Muscle layer of duodenum (tissue), 2 donors: ENCODE results near the gene KLHL41.
"Not testable (repeated sequence)": the region's sequence is repeated elsewhere in the genome, so short reads cannot be mapped to it uniquely, and the experiment has no call there.

Experiments used
- H3K27ac ChIP-seq: one replicate; pipeline ENCODE4 v1.7.0; 2013; ENCODE audit warnings: mild to moderate bottlenecking, low read length
- H3K27me3 ChIP-seq: one replicate; pipeline ENCODE4 v1.7.0; 2013; ENCODE audit warnings: low read depth, mild to moderate bottlenecking, control low read depth, low read length
- H3K36me3 ChIP-seq, 2 donors: one replicate each; pipeline ENCODE4 v1.7.0; 2013; ENCODE audit warnings: low read length in 2 of 2, control low read depth in 1 of 2, mild to moderate bottlenecking in 1 of 2; ENCODE audit not compliant: insufficient read depth in 2 of 2, control insufficient read depth in 1 of 2
- H3K4me1 ChIP-seq, 2 donors: one replicate each; pipeline ENCODE4 v1.7.0; 2013; ENCODE audit warnings: low read length in 2 of 2, mild to moderate bottlenecking in 2 of 2, control low read depth in 1 of 2, moderate library complexity in 1 of 2; ENCODE audit not compliant: insufficient read depth in 2 of 2, control insufficient read depth in 1 of 2
- H3K4me3 ChIP-seq, 2 donors: one replicate each; pipeline ENCODE4 v1.7.0; 2013; ENCODE audit warnings: low read length in 2 of 2, low read depth in 1 of 2, mild to moderate bottlenecking in 1 of 2
- H3K9me3 ChIP-seq, 2 donors: one replicate each; pipeline ENCODE4 v1.7.0; 2013; ENCODE audit warnings: low read length in 2 of 2, control low read depth in 1 of 2, mild to moderate bottlenecking in 1 of 2; ENCODE audit not compliant: control insufficient read depth in 1 of 2
- donor health status: healthy.

The KLHL41 gene

DNA sequence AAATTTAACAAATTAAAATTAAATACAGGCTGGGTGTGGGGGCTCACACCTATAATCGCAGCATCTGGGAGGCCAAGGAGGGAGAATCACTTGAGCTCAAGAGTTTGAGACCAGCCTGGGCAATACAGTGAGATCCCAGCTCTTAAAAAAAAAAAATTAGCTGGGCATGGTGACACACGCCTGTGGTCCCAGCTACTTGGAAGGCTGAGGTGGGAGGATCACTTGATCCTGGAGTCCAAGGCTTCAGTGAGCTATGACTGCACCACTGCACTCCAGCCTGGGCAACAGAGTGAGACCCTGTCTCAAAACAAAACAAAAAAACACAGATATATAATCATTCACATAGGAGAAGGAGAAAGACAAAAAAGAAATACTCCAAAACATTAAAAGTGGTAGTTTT lies 30.0 kb downstream of the KLHL41 start:
- not testable (repeated sequence) for H3K27ac ChIP-seq, H3K36me3 ChIP-seq, H3K4me3 ChIP-seq, H3K27me3 ChIP-seq, H3K4me1 ChIP-seq, H3K9me3 ChIP-seq

DNA sequence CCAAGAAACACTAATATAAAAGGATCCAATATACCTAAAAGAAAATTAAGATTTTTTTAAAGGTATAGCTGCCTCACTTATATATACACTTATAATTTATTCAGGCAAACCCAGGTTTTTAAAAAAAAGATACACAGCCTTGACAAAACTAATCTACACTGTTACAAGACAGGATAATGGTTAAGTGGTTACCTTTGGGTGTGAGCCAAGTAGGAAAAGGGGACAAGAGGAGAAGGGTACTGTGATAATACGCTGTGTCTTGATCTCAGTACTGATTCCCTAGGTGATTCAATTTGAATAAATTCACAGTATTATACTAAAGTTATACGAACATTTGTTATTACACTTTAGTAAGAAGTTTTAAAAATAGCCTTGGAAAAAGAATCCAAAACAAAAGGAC lies 30.6 kb downstream of the KLHL41 start:
- Histone ChIP-seq H3K27ac (no peak overlapping the region), H3K9me3 (no peaks in the 10 kb centered on the region), H3K4me1 (no peaks in the 10 kb centered on the region), H3K4me3 (no peak overlapping the region), H3K36me3 (peaks cover 6 to 9% of the 10 kb centered on the region in 2 donors), H3K27me3 (no peaks in the 10 kb centered on the region)

DNA sequence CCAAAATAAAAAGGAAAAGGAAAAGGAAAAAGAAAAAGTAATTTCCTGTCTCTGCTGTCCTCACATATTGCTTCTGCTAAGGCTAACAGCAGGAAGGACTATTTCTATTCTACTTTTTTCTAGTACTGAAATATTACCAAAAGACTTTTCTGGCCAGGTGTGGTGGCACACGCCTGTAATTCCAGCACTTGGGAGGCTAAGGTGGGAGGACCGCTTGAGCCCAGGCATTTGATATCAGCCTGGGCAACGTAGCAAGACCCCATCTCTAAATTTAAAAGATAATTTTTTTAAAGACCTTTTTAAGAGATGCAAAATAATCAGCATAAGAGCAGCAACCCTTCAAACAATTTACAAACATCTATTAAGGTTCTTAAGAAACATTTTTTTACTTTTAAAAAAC lies 32.9 kb downstream of the KLHL41 start:
- no peak overlapping the region for H3K27ac ChIP-seq
- no peaks in the 10 kb centered on the region for H3K4me1 ChIP-seq
- H3K9me3 ChIP-seq = no peaks in the 10 kb centered on the region
- H3K36me3 ChIP-seq = peaks cover 14 to 21% of the 10 kb centered on the region in 2 donors
- H3K27me3 ChIP-seq = no peaks in the 10 kb centered on the region
- no peak overlapping the region for H3K4me3 ChIP-seq

DNA sequence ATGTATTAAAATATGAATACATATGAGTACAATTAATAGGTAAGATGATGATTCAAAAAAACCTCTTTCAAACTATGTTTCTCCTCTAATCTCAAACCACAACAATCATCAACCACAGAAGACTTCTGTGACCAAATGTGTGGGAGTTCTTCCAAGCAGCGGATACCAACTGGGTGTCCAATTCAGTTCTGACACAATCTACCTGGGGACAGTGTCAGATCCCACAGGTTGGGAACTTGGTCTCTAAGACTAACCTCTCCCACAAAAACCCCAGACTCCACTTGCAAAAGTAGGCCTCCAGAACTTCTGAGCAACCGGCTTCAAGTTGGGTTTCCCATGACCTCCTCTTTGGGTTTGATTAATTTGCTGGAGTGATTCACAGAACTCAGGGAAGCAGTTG lies 37.3 kb downstream of the KLHL41 start:
- Histone ChIP-seq H3K27ac (no peak overlapping the region), H3K27me3 (no peaks in the 10 kb centered on the region), H3K4me1 (no peaks in the 10 kb centered on the region), H3K4me3 (no peak overlapping the region), H3K36me3 (peaks cover 17 to 18% of the 10 kb centered on the region in 2 donors), H3K9me3 (no peaks in the 10 kb centered on the region)

DNA sequence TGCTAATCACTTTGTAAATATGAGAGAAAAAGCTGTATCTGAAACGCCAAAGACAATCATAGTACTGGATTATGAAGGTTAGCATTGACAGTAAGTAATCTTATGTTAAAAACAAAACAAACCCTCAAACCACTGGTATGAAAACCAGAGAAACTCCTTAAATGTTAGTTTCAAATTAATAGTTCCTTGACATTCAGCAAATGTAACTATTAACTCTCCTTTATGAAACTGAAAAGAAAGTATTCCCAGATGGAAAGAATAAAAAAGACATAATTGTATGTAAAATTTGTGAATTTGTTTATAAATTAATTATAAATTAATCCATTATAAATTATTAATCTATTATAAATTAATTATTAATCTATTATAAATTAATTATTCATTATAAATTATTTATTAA lies 51.9 kb downstream of the KLHL41 start:
- Histone ChIP-seq H3K4me1 (no peaks in the 10 kb centered on the region), H3K36me3 (peaks cover 3 to 14% of the 10 kb centered on the region in 2 donors), H3K9me3 (no peaks in the 10 kb centered on the region), H3K4me3 (no peak overlapping the region), H3K27ac (no peak overlapping the region), H3K27me3 (no peaks in the 10 kb centered on the region)

DNA sequence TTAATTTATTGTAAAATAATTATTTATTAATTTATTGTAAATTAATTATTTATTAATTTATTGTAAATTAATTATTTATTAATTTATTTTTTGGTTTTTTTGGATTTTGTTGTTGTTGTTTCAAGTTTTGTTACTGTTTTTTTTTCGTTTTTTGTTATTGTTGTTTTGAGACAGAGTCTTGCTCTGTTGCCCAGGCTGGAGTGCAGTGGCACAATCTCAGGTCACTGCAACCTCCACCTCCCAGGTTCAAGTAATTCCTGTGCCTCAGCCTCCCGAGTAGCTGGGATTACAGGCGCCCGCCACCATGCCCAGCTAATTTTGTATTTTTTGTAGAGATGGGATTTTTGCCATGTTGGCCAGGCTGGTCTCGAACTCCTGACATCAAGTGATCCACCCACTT lies 52.6 kb downstream of the KLHL41 start:
- peaks cover 3 to 14% of the 10 kb centered on the region in 2 donors for H3K36me3 ChIP-seq
- H3K27me3 ChIP-seq, H3K4me1 ChIP-seq, H3K27ac ChIP-seq, H3K9me3 ChIP-seq, H3K4me3 ChIP-seq: not testable (repeated sequence)

DNA sequence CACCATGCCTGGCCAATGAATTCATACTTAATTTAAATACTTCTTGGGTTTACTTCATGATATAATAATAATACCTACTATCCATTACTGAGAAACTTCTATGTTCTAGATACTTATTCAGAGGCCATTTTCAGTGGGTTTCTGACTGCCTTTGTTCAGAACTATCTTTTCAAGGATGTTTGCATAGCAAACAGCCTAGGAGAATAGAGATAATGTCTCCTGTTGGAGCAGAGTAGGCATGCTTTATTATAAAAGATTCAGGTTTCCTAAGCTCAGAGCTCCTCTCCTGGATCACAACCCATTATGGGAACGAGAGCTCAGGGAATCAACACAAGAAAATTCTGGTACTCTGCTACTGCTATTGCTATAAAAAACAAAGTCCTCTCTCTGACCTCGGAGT lies 53.0 kb downstream of the KLHL41 start:
- H3K4me3 ChIP-seq = no peak overlapping the region
- peaks cover 3 to 14% of the 10 kb centered on the region in 2 donors for H3K36me3 ChIP-seq
- no peaks in the 10 kb centered on the region for H3K9me3 ChIP-seq
- no peak overlapping the region for H3K27ac ChIP-seq
- H3K27me3 ChIP-seq = no peaks in the 10 kb centered on the region
- no peaks in the 10 kb centered on the region for H3K4me1 ChIP-seq

DNA sequence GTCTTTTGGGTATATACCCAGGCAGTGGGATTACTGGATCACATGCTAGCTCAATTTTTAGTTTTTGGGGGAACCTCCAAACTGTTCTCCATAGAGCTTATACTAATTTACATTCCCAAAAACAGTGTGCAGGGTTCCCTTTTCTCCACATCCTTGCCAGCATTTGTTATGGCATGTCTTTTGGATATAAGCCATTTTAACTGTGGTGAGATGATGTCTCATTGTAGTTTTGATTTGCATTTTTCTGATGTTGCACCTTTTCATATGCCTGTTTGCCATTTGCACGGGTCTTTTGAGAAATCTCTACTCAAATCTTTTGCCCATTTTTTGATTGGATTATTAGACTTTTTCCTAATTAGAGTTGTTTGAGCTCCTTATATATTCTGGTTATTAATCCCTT lies 56.2 kb downstream of the KLHL41 start:
- no peak overlapping the region for H3K27ac ChIP-seq

DNA sequence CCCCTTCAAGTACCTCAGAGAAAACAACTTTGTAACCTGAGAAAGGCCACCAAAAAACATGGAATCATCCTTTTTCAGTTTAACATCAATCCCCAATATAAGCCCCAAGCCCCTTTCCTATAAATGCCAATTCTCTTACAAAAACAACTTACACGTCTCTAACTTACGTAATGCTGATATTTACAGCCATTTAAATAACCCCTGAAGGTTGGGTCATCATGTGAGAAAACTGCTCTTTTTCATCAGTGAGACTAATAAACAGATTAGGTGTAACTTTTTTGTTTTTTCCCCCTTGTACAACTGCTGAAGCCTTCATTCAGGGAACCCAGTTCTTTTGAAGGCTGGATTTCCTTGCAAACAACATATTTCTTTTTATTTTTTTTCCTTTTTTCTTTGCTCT lies 60.4 kb downstream of the KLHL41 start:
- Histone ChIP-seq H3K27me3 (no peaks in the 10 kb centered on the region), H3K36me3 (no peaks in the 10 kb centered on the region), H3K4me3 (no peak overlapping the region), H3K27ac (no peak overlapping the region), H3K4me1 (no peaks in the 10 kb centered on the region), H3K9me3 (no peaks in the 10 kb centered on the region)

More for the DNA sequence above, 56.2 kb downstream of the KLHL41 start:
- peaks cover 0 to 7% of the 10 kb centered on the region in 2 donors for H3K36me3 ChIP-seq
- H3K4me1 ChIP-seq = no peaks in the 10 kb centered on the region
- no peak overlapping the region for H3K4me3 ChIP-seq
- no peaks in the 10 kb centered on the region for H3K9me3 ChIP-seq
- no peaks in the 10 kb centered on the region for H3K27me3 ChIP-seq

DNA sequence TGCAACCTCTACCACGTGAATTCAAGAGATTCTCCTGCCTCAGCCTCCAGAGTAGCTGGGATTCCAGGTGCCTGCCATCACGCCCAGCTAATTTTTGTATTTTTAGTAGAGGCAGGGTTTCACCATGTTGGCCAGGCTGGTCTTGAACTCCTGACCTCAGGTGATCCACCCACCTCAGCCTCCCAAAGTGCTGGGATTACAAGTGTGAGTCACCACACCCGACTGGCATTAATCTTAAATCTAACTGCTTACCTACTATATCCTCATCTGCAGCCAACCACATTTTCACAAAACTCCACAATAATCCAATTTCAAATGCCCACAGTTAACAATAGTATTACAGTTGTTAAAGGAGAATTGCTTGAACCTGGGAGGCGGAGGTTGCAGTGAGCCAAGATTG lies 61.2 kb downstream of the KLHL41 start:
- not testable (repeated sequence) for H3K36me3 ChIP-seq, H3K27ac ChIP-seq, H3K4me3 ChIP-seq, H3K9me3 ChIP-seq, H3K27me3 ChIP-seq, H3K4me1 ChIP-seq

DNA sequence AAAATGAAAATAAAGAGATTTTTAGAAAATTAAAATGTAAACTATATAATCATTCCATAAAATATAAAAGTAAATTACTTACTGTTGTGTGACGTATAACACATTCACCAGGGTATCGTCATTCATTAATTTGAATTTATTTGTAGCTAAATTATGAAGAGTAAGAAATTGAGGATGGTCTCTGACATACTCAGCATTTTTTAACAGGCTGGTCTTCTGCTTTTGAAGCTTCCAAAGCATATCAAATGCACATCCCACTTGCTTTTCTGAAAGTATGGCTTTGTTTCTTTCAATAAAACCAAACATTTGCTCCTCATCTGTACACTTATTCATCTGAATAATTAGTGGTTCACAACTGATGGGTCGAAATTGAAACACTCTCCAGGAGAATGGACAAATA lies 62.1 kb downstream of the KLHL41 start:
- Histone ChIP-seq H3K4me3 (peak overlapping the region in 1 of 2 donors; percentile 28), H3K27ac (no peak overlapping the region), H3K9me3 (no peaks in the 10 kb centered on the region), H3K36me3 (no peaks in the 10 kb centered on the region), H3K27me3 (no peaks in the 10 kb centered on the region), H3K4me1 (no peaks in the 10 kb centered on the region)

DNA sequence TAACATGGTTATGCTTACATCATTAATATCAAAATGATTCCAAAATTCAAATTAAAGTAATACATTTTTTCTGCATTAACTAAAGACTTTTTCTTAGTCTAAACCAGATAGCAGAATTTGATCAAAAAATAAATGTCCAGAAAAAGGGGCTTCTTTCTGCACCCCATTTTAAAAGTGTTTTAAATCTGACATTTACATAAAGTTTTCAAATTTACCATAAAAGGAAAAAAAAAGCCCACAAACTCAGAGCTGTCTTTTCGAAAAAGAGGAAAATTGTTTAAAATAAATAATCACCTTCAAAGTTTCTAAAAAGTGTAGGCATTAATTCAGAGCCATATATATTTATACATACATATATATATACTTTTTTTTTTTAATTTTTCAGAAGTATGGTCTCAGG lies 62.7 kb downstream of the KLHL41 start:
- Histone ChIP-seq H3K4me1 (no peaks in the 10 kb centered on the region), H3K9me3 (no peaks in the 10 kb centered on the region), H3K27me3 (no peaks in the 10 kb centered on the region), H3K36me3 (no peaks in the 10 kb centered on the region), H3K4me3 (peak overlapping the region in 1 of 2 donors; percentile 28), H3K27ac (no peak overlapping the region)
